GM21360 (cell line): ENCODE measurements around the gene PM20D1.
"Not testable (repeated sequence)": the region's sequence is repeated elsewhere in the genome, so short reads cannot be mapped to it uniquely, and the experiment has no call there.

ENCODE experiments used
- ATAC-seq: cut with Tn5 transposase; IDR thresholded peaks from one replicate; pipeline ENCODE4 v1.9.1; 2021; ENCODE audit warnings: mild to moderate bottlenecking, moderate library complexity; ENCODE audit not compliant: unreplicated experiment

Gene PM20D1

DNA sequence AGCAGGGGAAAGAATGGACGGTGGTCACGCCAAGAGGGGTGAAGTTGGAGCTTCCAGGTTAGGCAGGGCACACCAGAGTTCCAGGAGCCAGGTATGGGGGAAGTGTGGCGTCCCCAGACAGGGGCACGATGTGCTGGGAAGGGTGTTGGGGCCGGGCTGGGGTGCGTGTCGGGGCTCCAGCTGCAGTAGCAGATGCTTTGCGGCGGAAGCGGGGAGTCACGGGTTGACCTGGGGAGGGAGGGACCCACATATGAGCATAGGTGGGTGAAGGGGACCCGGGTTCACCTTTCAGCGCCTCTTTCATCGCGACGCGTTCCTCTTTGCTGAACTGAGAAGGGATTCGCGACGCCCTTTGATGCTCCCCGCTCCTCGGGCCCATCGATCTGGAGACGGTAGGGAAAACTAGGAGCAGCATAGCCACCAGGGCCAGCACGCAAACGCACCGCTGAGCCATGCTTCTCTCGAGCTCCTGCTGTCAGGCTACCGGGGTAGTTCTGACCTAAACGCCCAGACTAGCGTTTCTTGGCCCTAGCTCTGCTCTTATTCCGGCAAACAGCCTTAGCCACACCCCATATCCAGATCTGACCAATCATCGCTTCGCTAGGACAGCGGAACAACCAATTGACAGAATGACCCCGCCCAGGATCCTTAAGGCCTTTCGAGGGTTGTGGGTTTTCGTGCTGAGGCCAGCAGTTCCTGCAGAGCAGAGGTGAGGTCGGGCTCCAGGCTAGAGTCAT lies at the start of gene PM20D1:
TSS of gene PM20D1 (minus strand) at position 514 of the 737 bp plus-strand sequence. CDS start at position 454, 60 bp downstream.
- ATAC-seq = no peak

- no peak for ATAC-seq
These were observed 46.4 kb upstream of the PM20D1 start for GRCh38 chr1:205896351-205896750.

GRCh38 chr1:205894119-205894518 lies 44.2 kb upstream of the PM20D1 start:
- not testable (repeated sequence) for ATAC-seq

GRCh38 chr1:205892175-205892574 lies 42.2 kb upstream of the PM20D1 start:
- not testable (repeated sequence) for ATAC-seq

DNA sequence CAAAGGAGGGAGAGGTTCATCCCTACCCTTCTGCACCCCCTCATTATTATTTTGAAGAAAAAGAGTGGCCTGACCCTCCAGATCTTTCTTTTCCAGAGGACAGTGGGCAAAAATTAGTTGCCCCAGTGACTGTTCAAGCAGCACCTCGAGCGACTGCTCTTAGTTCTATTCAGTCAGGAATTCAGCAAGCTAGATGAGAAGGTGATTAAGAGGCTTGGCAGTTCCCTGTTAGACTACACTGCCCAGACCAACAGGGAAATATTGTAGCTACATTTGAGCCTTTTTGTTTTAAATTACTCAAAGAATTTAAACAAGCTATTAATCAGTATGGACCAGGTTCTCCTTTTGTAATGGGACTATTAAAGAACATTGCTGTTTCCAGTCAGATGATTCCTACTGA lies 41.5 kb upstream of the PM20D1 start:
- ATAC-seq = not testable (repeated sequence)

DNA sequence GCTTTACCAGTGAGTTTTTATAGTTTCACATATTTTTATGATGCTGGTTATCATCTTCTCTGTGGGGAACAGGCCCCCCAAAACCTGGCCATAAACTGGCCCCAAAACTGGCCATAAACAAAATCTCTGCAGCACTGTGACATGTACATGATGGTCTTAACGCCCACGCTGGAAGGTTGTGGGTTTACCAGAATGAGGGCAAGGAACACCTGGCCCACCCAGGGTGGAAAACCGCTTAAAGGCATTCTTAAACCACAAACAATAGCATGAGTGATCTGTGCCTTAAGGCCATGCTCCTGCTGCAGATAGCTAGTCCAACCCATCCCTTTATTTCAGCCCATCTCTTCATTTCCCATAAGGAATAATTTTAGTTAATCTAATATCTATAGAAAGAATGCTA lies 40.7 kb upstream of the PM20D1 start:
- ATAC-seq = not testable (repeated sequence)

GRCh38 chr1:205889706-205890105 lies 39.8 kb upstream of the PM20D1 start:
- ATAC-seq = not testable (repeated sequence)

- ATAC-seq = not testable (repeated sequence)
These were observed 39.1 kb upstream of the PM20D1 start for GRCh38 chr1:205889006-205889405.

DNA sequence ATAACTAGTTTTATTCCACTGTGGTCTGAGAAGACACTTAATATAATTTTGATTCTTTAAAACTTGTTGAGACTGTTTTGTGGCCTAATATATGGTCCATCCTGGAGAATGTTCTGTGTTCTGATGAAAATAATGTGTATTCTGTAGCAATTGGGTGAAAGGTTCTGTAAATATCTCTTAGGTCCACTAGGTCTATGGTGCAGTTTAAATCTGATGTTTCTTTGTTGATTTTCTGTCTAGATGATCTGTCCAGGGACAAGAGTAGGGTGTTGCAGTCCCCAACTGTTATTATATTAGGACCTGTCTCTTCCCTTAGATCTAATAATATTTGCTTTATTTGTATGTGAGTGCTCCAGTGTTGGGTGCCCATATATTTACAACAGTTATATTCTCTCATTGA lies 33.9 kb upstream of the PM20D1 start:
- no peak for ATAC-seq

GRCh38 chr1:205880923-205881322 lies 31.0 kb upstream of the PM20D1 start:
- ATAC-seq = no peak

DNA sequence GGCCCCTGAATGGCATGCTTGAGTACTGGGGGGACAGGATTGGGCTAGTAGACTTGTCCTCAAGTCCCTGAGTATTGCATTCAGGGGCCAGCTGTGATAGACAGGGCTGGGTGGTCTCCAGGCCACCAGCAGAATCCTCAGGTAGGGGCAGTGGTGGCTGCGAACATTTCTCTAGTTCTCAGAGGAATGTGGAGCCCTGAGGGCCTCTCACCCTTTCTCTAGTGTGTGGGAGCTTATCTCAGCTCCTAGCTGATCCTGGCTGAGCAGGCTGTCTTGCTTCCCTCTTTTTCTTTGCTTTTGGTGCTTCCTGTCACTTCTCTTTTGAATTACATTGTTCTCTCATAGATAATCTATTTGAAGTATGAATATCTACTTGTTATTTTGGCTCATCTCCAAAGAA lies 30.0 kb upstream of the PM20D1 start:
- ATAC-seq = no peak

GRCh38 chr1:205878026-205878425 lies 28.1 kb upstream of the PM20D1 start:
- ATAC-seq = no peak

DNA sequence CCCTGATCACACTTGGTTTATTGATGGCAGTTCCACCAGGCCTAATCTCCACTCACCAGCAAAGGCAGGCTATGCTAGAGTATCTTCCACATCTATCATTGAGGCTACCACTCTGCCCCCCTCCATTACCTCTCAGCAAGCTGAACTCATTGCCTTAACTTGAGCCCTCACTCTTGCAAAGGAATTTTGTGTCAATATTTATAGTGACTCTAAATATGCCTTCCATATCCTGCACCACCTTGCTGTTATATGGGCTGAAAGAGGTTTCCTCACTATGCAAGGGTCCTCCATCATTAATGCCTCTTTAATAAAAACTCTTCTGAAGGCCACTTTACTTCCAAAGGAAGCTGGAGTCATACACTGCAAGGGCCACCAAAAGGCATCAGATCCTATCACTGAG lies 23.2 kb upstream of the PM20D1 start:
- not testable (repeated sequence) for ATAC-seq

DNA sequence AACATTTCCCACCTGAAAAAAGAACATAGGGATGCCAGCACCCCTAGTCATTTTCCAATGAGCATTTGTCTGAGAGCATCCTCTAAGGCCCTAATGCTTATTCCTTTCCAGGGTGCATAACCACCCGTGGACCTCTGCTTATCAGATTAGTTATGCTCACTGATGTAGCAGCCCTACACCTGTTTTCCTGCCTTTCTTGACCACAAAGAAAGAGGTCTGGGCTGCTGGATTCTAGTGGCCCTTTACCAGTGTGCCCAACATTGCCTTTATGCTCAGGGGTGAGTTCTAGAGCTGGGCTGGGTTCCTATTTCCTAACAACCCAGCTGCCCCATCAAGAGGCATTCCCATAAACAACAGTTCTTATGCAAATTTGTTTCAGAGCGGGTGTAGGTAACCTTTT lies 20.3 kb upstream of the PM20D1 start:
- ATAC-seq = no peak

GRCh38 chr1:205861540-205861939 lies 11.6 kb upstream of the PM20D1 start:
- ATAC-seq = no peak

DNA sequence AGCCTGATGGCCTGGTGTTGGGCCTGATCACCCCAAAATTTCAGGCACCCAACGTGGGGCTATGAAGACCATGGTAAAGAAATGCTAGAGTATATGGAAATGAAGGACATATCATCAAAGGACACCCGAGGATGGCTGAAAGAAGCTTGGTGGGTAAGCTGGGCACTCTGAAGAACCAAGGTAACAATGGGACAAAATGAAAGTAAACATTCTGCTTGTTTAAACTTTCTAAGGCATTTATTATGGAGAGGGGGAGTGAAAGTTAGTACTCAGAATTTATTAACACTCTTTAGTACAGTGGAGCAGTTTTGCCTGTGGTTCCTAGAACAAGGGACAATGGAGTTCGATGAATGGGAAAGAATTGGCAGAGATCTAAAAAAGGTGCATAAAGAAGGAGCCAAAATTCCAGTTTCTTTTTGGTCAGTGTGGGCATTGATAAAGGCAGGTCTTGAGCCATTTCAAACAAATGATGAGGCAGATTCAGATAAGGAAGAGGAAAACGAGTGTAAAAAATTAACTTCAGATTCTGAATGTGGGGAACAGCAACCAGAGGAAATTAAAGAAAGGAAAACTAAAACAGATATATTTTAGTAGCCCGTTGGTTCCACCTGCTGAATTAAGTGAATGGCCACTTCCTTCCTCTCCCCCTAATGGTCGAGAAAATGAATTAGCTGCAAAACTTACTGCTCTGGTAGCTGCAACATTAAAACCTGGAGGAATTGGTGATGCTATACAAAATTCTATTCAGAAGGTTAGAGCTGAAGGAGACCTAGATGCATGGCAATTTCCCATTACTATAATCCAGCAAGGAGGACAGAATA lies 8.4 kb upstream of the PM20D1 start:
- no peak for ATAC-seq

DNA sequence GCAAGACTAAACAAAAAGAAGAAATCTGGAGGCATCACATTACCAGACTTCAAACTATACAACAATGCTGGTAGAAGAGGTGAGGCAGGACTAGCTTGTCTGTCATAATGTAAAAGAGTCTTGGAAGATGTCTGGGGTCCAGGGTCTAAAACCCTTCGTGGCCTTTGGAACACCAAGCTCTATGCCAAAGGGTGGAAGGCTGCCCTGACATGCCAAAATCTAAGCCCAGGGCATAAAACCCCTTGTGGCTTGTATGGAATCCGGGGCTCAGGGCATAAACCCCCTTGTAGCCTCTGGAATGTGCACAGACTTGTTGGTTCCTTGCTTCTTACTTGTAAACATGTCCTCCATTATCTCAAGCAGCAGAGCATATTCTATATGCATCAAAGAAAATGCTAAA lies 7.6 kb upstream of the PM20D1 start:
- not testable (repeated sequence) for ATAC-seq

DNA sequence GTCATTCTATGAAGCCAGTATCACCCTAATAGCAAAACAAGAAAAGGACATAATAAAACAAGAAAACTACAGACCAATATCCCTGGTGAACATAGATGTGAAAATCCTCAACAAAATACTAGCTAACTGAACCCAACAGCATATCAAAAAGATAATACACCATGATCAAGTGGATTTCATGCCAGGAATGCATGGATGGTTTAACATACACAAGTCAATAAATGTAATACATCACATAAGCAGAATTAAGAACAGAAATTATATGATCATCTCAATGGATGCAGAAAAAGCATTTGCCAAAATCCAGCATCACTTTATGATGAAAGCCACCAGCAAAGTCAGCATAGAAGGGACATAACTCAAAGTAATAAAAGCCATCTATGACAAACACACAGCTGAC lies 6.5 kb upstream of the PM20D1 start:
- ATAC-seq = no peak

DNA sequence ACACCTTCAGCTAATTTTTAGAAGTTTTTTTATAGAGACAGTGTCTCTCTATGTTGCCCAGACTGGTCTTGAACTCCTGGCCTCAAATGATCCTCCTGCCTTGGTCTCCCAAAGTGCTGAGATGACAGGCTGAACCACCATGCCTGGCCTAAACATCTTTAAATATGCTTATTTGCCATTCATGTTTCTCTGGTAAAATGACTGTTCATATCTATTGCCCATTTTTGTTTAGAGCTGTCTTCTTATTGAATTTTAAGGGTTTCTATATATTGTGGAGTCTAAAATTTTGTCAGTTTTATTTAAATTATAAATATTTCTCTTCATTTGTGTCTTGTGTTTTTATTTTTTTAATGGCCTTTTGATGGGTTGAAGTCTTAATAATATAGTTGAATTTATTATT lies 3.0 kb upstream of the PM20D1 start:
- no peak for ATAC-seq

DNA sequence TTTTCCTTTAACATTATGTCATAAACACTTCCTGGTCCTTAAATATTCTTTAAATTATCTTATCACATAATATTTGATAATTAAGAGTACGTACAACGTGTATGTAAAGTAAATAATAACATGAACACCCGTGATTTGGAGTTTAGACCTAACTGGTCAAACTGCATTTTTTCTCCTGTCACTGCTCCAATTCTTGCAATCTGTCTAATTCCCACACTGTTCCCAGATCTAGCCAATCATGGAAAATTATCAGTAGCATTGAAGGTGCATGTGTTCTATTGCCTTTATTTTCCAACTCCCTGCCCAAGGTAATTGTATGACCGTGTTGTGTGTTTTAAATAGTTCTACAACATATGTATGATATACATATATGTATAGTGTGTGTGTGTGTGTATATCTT lies 2.1 kb upstream of the PM20D1 start:
- ATAC-seq = no peak

GRCh38 chr1:205843036-205843859 lies 6.7 kb downstream of the PM20D1 start:
- no peak for ATAC-seq
